Naive thymus-derived CD4-positive, alpha-beta T cell (primary cell): ENCODE results near the gene IQGAP1. TPM values are rescaled to one million over a fixed set of nuclear protein-coding genes. Genes with fewer than 3 reads are reported as not detected.

Experiments
- ATAC-seq: fragments of 150-1000 bp; cut with Tn5 transposase; 2 replicates; pipeline ENCODE4 v1.10.0; 2021; ENCODE audit warnings: mild to moderate bottlenecking, moderate library complexity
- CTCF ChIA-PET: fragments of 350-600 bp; sonication (Branson Sonifier 250); formaldehyde crosslinking; loops from one replicate; lab custom pipeline; 2021; ENCODE audit warnings: antibody characterized with exemption; lab: Charles Lee
- POLR2A ChIA-PET: fragments of 350-600 bp; sonication (Branson Sonifier 250); formaldehyde crosslinking; loops from one replicate; lab custom pipeline; 2021; ENCODE audit warnings: antibody characterized with exemption, inconsistent platforms; lab: Charles Lee
- DNase-seq, 9 donors: peaks; one replicate each; pipeline versions ENCODE4 v3.0.0 to v3.0.0-alpha.2; 2020 to 2022; ENCODE audit warnings: mixed read lengths in 1 of 9
- H3K27ac ChIP-seq: one replicate; pipeline ENCODE4 v1.7.0; 2013; ENCODE audit warnings: mild to moderate bottlenecking, low read depth, low read length, moderate library complexity
- H3K27me3 ChIP-seq, 2 donors: one replicate each; pipeline ENCODE4 v1.7.0; 2013; ENCODE audit warnings: low read length in 2 of 2, mild to moderate bottlenecking in 2 of 2, moderate library complexity in 2 of 2; ENCODE audit not compliant: control insufficient read depth in 2 of 2, insufficient read depth in 2 of 2
- H3K36me3 ChIP-seq, 3 experiments: 1 replicate in 2 of 3; 2 replicates in 1 of 3; pipeline ENCODE4 v1.7.0; 2013; ENCODE audit warnings: low read length in 3 of 3, mild to moderate bottlenecking in 3 of 3, moderate library complexity in 1 of 3; ENCODE audit not compliant: insufficient read depth in 3 of 3, control insufficient read depth in 2 of 3
- H3K4me1 ChIP-seq, 2 donors: one replicate each; pipeline ENCODE4 v1.7.0; 2013; ENCODE audit warnings: low read length in 2 of 2, mild to moderate bottlenecking in 2 of 2, moderate library complexity in 1 of 2; ENCODE audit not compliant: control insufficient read depth in 2 of 2, insufficient read depth in 2 of 2
- H3K4me3 ChIP-seq: 2 replicates; pipeline ENCODE4 v1.7.0; 2013; ENCODE audit warnings: mild to moderate bottlenecking, low read length
- H3K9me3 ChIP-seq, 3 experiments: 1 replicate in 2 of 3; 2 replicates in 1 of 3; pipeline ENCODE4 v1.7.0; 2013; ENCODE audit warnings: low read length in 3 of 3; ENCODE audit not compliant: control insufficient read depth in 2 of 3
- H3K27ac Mint-ChIP-seq, 9 donors: one replicate each; pipeline ENCODE4 v1.8.0; 2020 to 2022; ENCODE audit warnings: mixed read lengths in 9 of 9, mild to moderate bottlenecking in 8 of 9, moderate library complexity in 5 of 9, inconsistent platforms in 2 of 9
- H3K27me3 Mint-ChIP-seq, 5 donors: one replicate each; pipeline ENCODE4 v1.8.0; 2021 to 2022; ENCODE audit warnings: mixed read lengths in 5 of 5, mild to moderate bottlenecking in 1 of 5
- H3K36me3 Mint-ChIP-seq, 5 donors: one replicate each; pipeline ENCODE4 v1.8.0; 2020 to 2022; ENCODE audit warnings: mixed read lengths in 5 of 5, mild to moderate bottlenecking in 3 of 5, inconsistent platforms in 1 of 5
- H3K4me1 Mint-ChIP-seq, 7 donors: one replicate each; pipeline ENCODE4 v1.8.0; 2020 to 2022; ENCODE audit warnings: mixed read lengths in 7 of 7, mild to moderate bottlenecking in 3 of 7, inconsistent platforms in 1 of 7
- H3K4me3 Mint-ChIP-seq, 10 donors: one replicate each; pipeline ENCODE4 v1.8.0; 2020 to 2022; ENCODE audit warnings: mild to moderate bottlenecking in 10 of 10, mixed read lengths in 10 of 10, moderate library complexity in 6 of 10, inconsistent platforms in 2 of 10
- H3K9me3 Mint-ChIP-seq, 11 donors: one replicate each; pipeline ENCODE4 v1.8.0; 2020 to 2022; ENCODE audit warnings: mixed read lengths in 11 of 11, mild to moderate bottlenecking in 4 of 11, inconsistent platforms in 1 of 11, moderate library complexity in 1 of 11
- intact Hi-C, 2 donors: fragments of 100-400 bp; cut with micrococcal nuclease; formaldehyde crosslinking; loops; one replicate each; pipeline ENCODE4 v1.15.1; 2023
- polyA plus RNA-seq, 2 donors: library from polyadenylated mRNA; unstranded; fragments of 300-500 nt; fragmentation: Illumina TruSeq; gene quantifications; one replicate each; pipeline ENCODE4 v1.2.3, GENCODE V29; 2021
- total RNA-seq, 6 experiments: library from RNA in 5 of 6; stranded (reverse) in 5 of 6; gene quantifications; 1 replicate in 5 of 6; 2 replicates in 1 of 6; pipeline ENCODE4 v1.2.3 and lab custom pipeline; 2021 to 2026

IQGAP1 gene
- total and polyA plus RNA-seq, 7 experiments from 2014 or later: 73.9 to 263 (median 90.3) TPM

DNA sequence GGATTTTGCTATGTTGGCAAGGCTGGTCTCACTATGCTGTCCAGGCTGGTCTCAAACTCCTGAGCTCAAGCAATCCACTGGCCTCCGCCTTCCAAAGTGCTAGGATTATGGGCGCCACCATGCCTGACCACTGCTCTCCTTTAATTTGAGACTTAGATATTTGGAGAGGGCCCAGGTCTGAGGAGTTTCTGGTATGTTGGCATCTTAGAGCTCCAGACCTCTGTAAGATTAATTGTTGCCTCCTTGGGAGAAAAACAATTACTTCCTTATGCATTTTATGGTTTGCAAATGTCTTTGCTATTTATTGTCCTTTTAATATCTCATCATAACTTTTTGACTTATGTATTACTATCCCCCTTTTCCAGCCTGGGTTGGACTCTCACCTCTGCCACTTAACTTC is 33.1 kb upstream of the IQGAP1 start:
- ATAC-seq (no peak), DNase-seq (no peak)
- intact Hi-C loops: loop anchor here in 1 of 2 donors (5.0 kb wide), 1 partner anchor 547 kb away; the partner anchor contains the start of gene MAN2A2
- Mint-ChIP-seq H3K27ac (no peak overlapping the region), H3K9me3 (no peaks in the 10 kb centered on the region), H3K36me3 (peaks cover 0 to 1% (median 0%) of the 10 kb centered on the region in 5 donors), H3K27me3 (peaks cover 0 to 4% (median 0%) of the 10 kb centered on the region in 5 donors), H3K4me3 (no peak overlapping the region), H3K4me1 (peaks cover 4 to 35% (median 8%) of the 10 kb centered on the region in 7 donors)
- Histone ChIP-seq H3K27ac (no peak overlapping the region), H3K36me3 (no peaks in the 10 kb centered on the region), H3K4me1 (peaks cover 5 to 10% of the 10 kb centered on the region in 2 donors), H3K27me3 (no peaks in the 10 kb centered on the region), H3K4me3 (no peak overlapping the region), H3K9me3 (no peaks in the 10 kb centered on the region)
- ChIA-PET POLR2A (no interaction called here), CTCF (interaction anchor here (0.6 to 0.9 kb wide), 2 partner anchors 35 to 127 kb away, joined by 3 to 4 read pairs; no protein-coding TSS in a partner anchor)

DNA sequence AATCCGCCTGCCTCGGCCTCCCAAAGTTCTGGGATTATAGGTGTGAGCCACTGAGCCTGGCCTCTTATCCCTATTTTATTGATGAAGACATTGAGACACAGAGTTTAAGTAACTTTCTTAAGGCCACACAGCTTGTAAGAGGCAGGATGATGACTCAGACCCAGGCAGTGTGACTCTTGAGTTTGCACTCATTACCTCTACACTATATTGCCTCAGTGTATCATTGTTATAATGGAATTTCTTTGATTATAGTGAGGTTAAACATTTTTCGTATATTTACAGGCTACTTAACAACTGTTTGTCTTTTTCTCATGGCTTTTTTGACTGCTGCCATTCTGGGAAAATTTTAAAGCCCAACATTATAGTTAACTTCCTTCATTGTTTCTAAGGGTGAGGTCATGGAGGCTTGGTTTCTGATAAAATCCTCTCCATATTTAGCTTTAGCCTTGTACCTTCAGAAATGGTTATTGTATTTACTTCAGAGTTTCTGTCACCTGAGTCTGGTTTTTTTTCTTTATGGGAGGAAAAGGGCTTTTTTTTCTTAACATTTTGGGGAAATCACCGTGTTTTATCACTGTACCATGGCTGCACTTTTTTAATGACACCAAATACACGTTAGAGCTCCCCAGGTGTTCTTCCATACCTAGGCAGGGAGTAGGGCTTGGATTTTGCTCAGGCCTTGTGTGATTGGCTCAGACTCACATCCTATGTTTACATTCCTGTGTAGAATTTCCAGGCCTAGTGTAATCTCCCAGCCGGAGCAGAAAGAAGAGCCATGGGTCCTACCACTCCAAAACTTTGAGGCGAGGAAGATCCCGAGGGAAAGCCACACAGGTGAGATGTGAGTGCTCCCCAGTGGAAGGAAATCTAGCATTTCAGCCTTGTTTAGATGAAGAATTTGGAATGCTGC is 29.7 kb upstream of the IQGAP1 start:
- H3K36me3 ChIP-seq: no peaks in the 10 kb centered on the region
- H3K4me3 Mint-ChIP-seq: no peak overlapping the region
- peaks cover 0 to 32% (median 16%) of the 10 kb centered on the region in 7 donors for H3K4me1 Mint-ChIP-seq
- H3K36me3 Mint-ChIP-seq: peaks cover 0 to 10% (median 0%) of the 10 kb centered on the region in 5 donors
- H3K9me3 ChIP-seq: no peaks in the 10 kb centered on the region
- ChIA-PET CTCF (interaction anchor here (0.6 kb wide), 1 partner anchor 431 kb away, joined by 4 read pairs; no protein-coding TSS in a partner anchor), POLR2A (interaction anchor here (0.7 to 1.1 kb wide), 2 partner anchors 501 to 571 kb away, joined by 3 to 4 read pairs; no protein-coding TSS in a partner anchor)
- ATAC-seq (no peak), DNase-seq (no peak)
- peak overlapping the region in 1 of 9 donors; percentile 13 for H3K27ac Mint-ChIP-seq
- H3K27me3 Mint-ChIP-seq: no peaks in the 10 kb centered on the region
- H3K4me1 ChIP-seq: peaks cover 6 to 13% of the 10 kb centered on the region in 2 donors
- no peak overlapping the region for H3K4me3 ChIP-seq
- no peaks in the 10 kb centered on the region for H3K9me3 Mint-ChIP-seq
- H3K27ac ChIP-seq: no peak overlapping the region
- intact Hi-C loops: no loop called here
- no peaks in the 10 kb centered on the region for H3K27me3 ChIP-seq

DNA sequence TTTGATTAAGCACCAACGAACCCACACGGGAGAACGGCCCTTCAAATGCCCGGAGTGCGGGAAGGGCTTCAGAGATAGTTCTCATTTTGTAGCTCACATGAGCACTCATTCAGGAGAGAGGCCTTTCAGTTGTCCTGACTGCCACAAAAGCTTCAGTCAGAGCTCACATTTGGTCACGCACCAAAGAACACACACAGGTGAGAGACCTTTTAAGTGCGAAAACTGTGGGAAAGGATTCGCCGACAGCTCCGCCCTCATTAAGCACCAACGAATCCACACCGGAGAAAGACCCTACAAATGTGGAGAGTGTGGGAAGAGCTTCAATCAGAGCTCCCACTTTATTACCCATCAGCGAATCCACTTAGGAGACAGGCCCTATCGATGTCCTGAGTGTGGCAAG is 27.3 kb upstream of the IQGAP1 start:
- intact Hi-C loops: loop anchor here (5.0 to 10.0 kb wide), 5 partner anchors 38 to 284 kb away; partner anchors contain the start of genes CIB1 (in 1 of the 2) and GDPGP1 (in 1 of the 2)
- Mint-ChIP-seq H3K27ac (no peak overlapping the region), H3K4me1 (peaks cover 9 to 39% (median 26%) of the 10 kb centered on the region in 7 donors), H3K27me3 (no peaks in the 10 kb centered on the region), H3K9me3 (no peaks in the 10 kb centered on the region), H3K4me3 (no peak overlapping the region), H3K36me3 (peaks cover 0 to 10% (median 0%) of the 10 kb centered on the region in 5 donors)
- no peaks in the 10 kb centered on the region for H3K9me3 ChIP-seq
- no peak for DNase-seq
- H3K27ac ChIP-seq: no peak overlapping the region
- no peaks in the 10 kb centered on the region for H3K36me3 ChIP-seq
- no peak overlapping the region for H3K4me3 ChIP-seq
- H3K27me3 ChIP-seq: no peaks in the 10 kb centered on the region
- H3K4me1 ChIP-seq: peaks cover 6 to 13% of the 10 kb centered on the region in 2 donors
- POLR2A ChIA-PET: no interaction called here
- no peak for ATAC-seq
- CTCF ChIA-PET: interaction anchor here (0.7 to 5.2 kb wide), 15 partner anchors 9 to 525 kb away, joined by 3 to 79 read pairs (median 4); partner anchors contain the start of gene IQGAP1

DNA sequence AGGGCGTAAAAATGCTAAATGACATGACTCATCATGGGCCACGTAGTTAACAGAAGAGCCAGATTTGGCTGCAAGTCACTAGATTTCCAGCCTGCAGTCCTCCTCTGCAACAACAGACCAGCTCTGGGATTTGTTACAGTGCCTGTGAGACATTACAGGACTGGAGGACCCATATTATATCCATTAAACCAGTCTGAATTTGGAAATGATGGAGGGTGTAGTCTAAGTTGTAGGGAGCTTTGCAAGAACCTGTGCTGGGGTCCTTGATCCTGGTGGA is 25.2 kb upstream of the IQGAP1 start:
- Mint-ChIP-seq H3K27ac (no peak overlapping the region), H3K4me3 (peak overlapping the region in 1 of 10 donors; percentile 44), H3K9me3 (no peaks in the 10 kb centered on the region), H3K27me3 (no peaks in the 10 kb centered on the region), H3K36me3 (peaks cover 0 to 10% (median 0%) of the 10 kb centered on the region in 5 donors), H3K4me1 (peaks cover 11 to 35% (median 34%) of the 10 kb centered on the region in 7 donors)
- ChIA-PET CTCF (interaction anchor here (0.7 to 5.2 kb wide), 12 partner anchors 11 to 122 kb away, joined by 3 to 79 read pairs (median 6); partner anchors contain the start of gene ZNF774), POLR2A (interaction anchor here (1.2 to 1.4 kb wide), 3 partner anchors 25 to 86 kb away, joined by 3 to 5 read pairs (median 4); partner anchors contain the start of gene IQGAP1)
- peaks cover 6 to 13% of the 10 kb centered on the region in 2 donors for H3K4me1 ChIP-seq
- no peaks in the 10 kb centered on the region for H3K9me3 ChIP-seq
- H3K4me3 ChIP-seq: no peak overlapping the region
- H3K27me3 ChIP-seq: no peaks in the 10 kb centered on the region
- DNase-seq (no peak), ATAC-seq (no peak)
- intact Hi-C loops: loop anchor here (1.0 to 10.0 kb wide), 11 partner anchors 14 to 524 kb away; partner anchors contain the start of genes CIB1 (in 1 of the 2), GDPGP1 (in 1 of the 2) and IQGAP1 (in 1 of the 2)
- no peak overlapping the region for H3K27ac ChIP-seq
- H3K36me3 ChIP-seq: no peaks in the 10 kb centered on the region

DNA sequence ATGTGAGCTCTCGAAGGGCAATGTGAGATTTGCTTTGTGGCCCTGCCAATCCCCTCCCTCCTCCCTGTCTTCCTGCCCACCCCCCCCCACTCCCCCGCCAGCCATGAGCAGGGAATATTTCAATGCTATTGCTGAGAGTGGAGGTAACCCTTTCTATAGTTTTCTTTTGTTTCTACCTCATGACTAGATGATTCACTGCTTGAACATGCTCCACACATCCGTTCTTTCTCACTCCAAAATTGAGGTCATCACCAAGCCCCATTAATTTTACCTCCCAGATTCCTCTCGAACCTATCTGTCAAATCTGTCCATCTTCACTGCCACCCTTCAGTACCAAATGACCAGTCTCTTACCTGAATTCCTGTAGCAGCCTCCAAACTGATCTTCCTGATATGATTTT is 23.8 kb upstream of the IQGAP1 start:
- POLR2A ChIA-PET: interaction anchor here (1.1 kb wide), 1 partner anchor 9 kb away, joined by 4 read pairs; no protein-coding TSS in a partner anchor
- H3K36me3 ChIP-seq: no peaks in the 10 kb centered on the region
- ATAC-seq (no peak), DNase-seq (no peak)
- CTCF ChIA-PET: interaction anchor here (0.6 to 5.2 kb wide), 2 partner anchors 33 to 116 kb away, joined by 4 to 79 read pairs; no protein-coding TSS in a partner anchor
- H3K27me3 ChIP-seq: no peaks in the 10 kb centered on the region
- Mint-ChIP-seq H3K36me3 (peaks cover 0 to 10% (median 0%) of the 10 kb centered on the region in 5 donors), H3K9me3 (no peaks in the 10 kb centered on the region), H3K27me3 (no peaks in the 10 kb centered on the region), H3K27ac (no peak overlapping the region), H3K4me1 (peaks cover 11 to 42% (median 28%) of the 10 kb centered on the region in 7 donors), H3K4me3 (no peak overlapping the region)
- H3K27ac ChIP-seq: no peak overlapping the region
- no peak overlapping the region for H3K4me3 ChIP-seq
- no peaks in the 10 kb centered on the region for H3K9me3 ChIP-seq
- intact Hi-C loops: loop anchor here (5.0 to 10.0 kb wide), 5 partner anchors 38 to 281 kb away; partner anchors contain the start of genes CIB1 (in 1 of the 2) and GDPGP1 (in 1 of the 2)
- H3K4me1 ChIP-seq: peaks cover 6 to 13% of the 10 kb centered on the region in 2 donors

DNA sequence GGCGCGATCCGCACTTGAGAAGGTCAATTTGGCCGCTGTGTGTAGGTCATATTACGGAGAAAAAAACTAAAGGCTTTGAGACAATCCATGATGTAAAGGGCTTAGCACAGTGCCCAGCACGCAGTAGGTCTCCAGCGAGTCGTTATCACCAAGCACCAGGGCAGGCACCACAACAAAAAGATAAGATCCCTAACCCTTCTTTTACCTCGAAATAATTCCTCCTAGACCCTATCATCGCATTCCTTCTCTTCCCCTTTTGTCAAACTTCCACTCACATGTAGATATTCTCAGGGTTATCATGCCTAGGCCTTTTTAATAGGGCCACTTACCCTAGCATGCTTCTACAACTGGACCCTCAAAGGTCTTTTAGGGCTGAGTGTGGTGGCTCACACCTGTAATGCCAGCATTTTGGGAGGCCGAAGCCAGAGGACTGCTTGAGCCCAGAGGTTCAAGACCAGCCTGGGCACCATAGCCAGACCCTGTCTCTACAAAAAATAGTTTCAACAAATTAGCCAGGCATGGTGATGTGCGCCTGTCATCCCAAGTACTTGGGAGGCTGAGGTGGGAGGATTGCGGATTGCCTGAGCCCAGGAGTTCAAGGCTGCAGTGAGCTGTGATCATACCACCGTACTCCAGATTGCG is 22.5 kb upstream of the IQGAP1 start:
- Mint-ChIP-seq H3K4me3 (no peak overlapping the region), H3K4me1 (peaks cover 17 to 46% (median 28%) of the 10 kb centered on the region in 7 donors), H3K9me3 (no peaks in the 10 kb centered on the region), H3K36me3 (peaks cover 0 to 4% (median 0%) of the 10 kb centered on the region in 5 donors), H3K27ac (peak overlapping the region in 1 of 9 donors; percentile 62), H3K27me3 (no peaks in the 10 kb centered on the region)
- DNase-seq: no peak
- no peaks in the 10 kb centered on the region for H3K9me3 ChIP-seq
- POLR2A ChIA-PET: interaction anchor here (0.8 to 1.5 kb wide), 2 partner anchors 22 to 53 kb away, joined by 3 to 4 read pairs; partner anchors contain the start of gene IQGAP1
- intact Hi-C loops: loop anchor here in 1 of 2 donors (10.0 kb wide), 1 partner anchor 279 kb away; no protein-coding TSS in a partner anchor
- ATAC-seq: no peak
- no peaks in the 10 kb centered on the region for H3K27me3 ChIP-seq
- no peaks in the 10 kb centered on the region for H3K36me3 ChIP-seq
- H3K4me3 ChIP-seq: no peak overlapping the region
- CTCF ChIA-PET: no interaction called here
- H3K4me1 ChIP-seq: peaks cover 6 to 13% of the 10 kb centered on the region in 2 donors
- H3K27ac ChIP-seq: no peak overlapping the region
